PC-3 (cell line): ENCODE measurements around the gene TEKT5. TPM values are rescaled to one million over a fixed set of nuclear protein-coding genes. Genes with fewer than 3 reads are reported as not detected.

Experiments
- ATAC-seq: fragments of 200-7000 bp; cut with Tn5 transposase; 2 replicates; pipeline ENCODE4 v1.9.1; 2020; ENCODE audit warnings: mild to moderate bottlenecking, moderate library complexity
- BruUV-seq: library from RNA; stranded (reverse); fragments of 400-500 nt; replicated peaks from 2 replicates; lab custom pipeline; 2021; lab: Mats Ljungman, UMichigan
- CTCF ChIA-PET: fragments of 300-600 bp; sonication (Branson Sonifier 250); formaldehyde crosslinking; loops from one replicate; lab custom pipeline; 2022; ENCODE audit warnings: antibody characterized with exemption; lab: Charles Lee
- POLR2A ChIA-PET: fragments of 300-600 bp; sonication (Branson Sonifier 250); formaldehyde crosslinking; loops from one replicate; lab custom pipeline; 2022; ENCODE audit warnings: antibody characterized with exemption; ENCODE audit not compliant: unreplicated experiment; lab: Charles Lee
- DNase-seq: peaks from one replicate; pipeline ENCODE4 v3.0.0-alpha.2; 2015
- H2AFZ ChIP-seq: fragments of 300-600 bp; sonication (generic); 2 replicates; pipeline ENCODE4 v1.6.0; 2016; ENCODE audit warnings: antibody characterized with exemption, low read length
- H3F3A ChIP-seq: fragments of 300-600 bp; sonication (generic); one replicate; pipeline ENCODE4 v1.6.0; 2017; ENCODE audit warnings: antibody characterized with exemption, low read length, control low read depth, mild to moderate bottlenecking; ENCODE audit not compliant: unreplicated experiment
- H3K27ac ChIP-seq: fragments of 300-600 bp; sonication (generic); 2 replicates; pipeline ENCODE4 v1.5.1; 2016; ENCODE audit warnings: mild to moderate bottlenecking, low read length
- H3K27me3 ChIP-seq: fragments of 300-600 bp; sonication (generic); 2 replicates; pipeline ENCODE4 v1.6.1; 2016; ENCODE audit warnings: low read length, mixed read lengths
- H3K36me3 ChIP-seq: fragments of 300-600 bp; sonication (generic); 2 replicates; pipeline ENCODE4 v1.6.1; 2016; ENCODE audit warnings: low read depth, mixed run types, low read length, mixed read lengths
- H3K4me1 ChIP-seq: fragments of 300-600 bp; sonication (generic); 2 replicates; pipeline ENCODE4 v1.5.1; 2016; ENCODE audit warnings: low read length; ENCODE audit not compliant: insufficient read depth
- H3K4me2 ChIP-seq: fragments of 300-600 bp; sonication (generic); 2 replicates; pipeline ENCODE4 v1.6.0; 2016; ENCODE audit warnings: low read length
- H3K4me3 ChIP-seq: fragments of 300-600 bp; sonication (generic); 2 replicates; pipeline ENCODE4 v1.5.1; 2016; ENCODE audit warnings: mild to moderate bottlenecking, low read length, mixed read lengths
- H3K79me2 ChIP-seq: fragments of 300-600 bp; sonication (generic); 2 replicates; pipeline ENCODE4 v1.6.1; 2017; ENCODE audit warnings: low read length, mixed read lengths
- H3K9ac ChIP-seq: fragments of 300-600 bp; sonication (generic); 2 replicates; pipeline ENCODE4 v1.6.0; 2016; ENCODE audit warnings: mild to moderate bottlenecking, low read length
- H3K9me2 ChIP-seq: fragments of 300-600 bp; sonication (generic); replicated peaks from 2 replicates; pipeline ENCODE4 v1.6.1; 2016; ENCODE audit warnings: mixed run types, low read length, mixed read lengths
- H3K9me3 ChIP-seq: fragments of 300-600 bp; sonication (generic); 2 replicates; pipeline ENCODE4 v1.6.1; 2016; ENCODE audit warnings: low read length, mixed read lengths
- H4K20me1 ChIP-seq: fragments of 300-600 bp; sonication (generic); 2 replicates; pipeline ENCODE4 v1.6.1; 2016; ENCODE audit warnings: low read length, mixed read lengths
- CTCF ChIP-seq: fragments of 300-600 bp; sonication (generic); conservative IDR thresholded peaks from 2 replicates; pipeline ENCODE4 v1.5.1; 2017; ENCODE audit warnings: antibody characterized with exemption, low read depth, mild to moderate bottlenecking, low read length
- EZH2 ChIP-seq: fragments of 300-600 bp; sonication (generic); IDR thresholded peaks from one replicate; pipeline ENCODE4 v1.6.1; 2017; ENCODE audit warnings: antibody characterized with exemption, mild to moderate bottlenecking, low read length; ENCODE audit not compliant: unreplicated experiment
- EZH2phosphoT487 ChIP-seq: fragments of 300-600 bp; sonication (generic); IDR thresholded peaks from 2 replicates; pipeline ENCODE4 v1.6.1; 2018; ENCODE audit warnings: mild to moderate bottlenecking, antibody characterized with exemption, low read length, borderline replicate concordance
- intact Hi-C: fragments of 100-400 bp; cut with micrococcal nuclease; formaldehyde crosslinking; loops from 2 replicates; pipeline ENCODE4 v1.9.0; 2023
- total RNA-seq: library from RNA; depleted of rRNA; stranded (reverse); fragments of >200 nt; gene quantifications from 2 replicates; pipeline ENCODE4 v1.2.3, GENCODE V29; 2014

Gene TEKT5
- total RNA-seq, 1 experiment from 2014 or later = not detected

- Histone ChIP-seq H3K4me3 (no peak overlapping the region), H3K36me3 (no peaks in the 10 kb centered on the region), H3K4me1 (no peaks in the 10 kb centered on the region), H2AFZ (no peak overlapping the region), H3K79me2 (no peaks in the 10 kb centered on the region), H3K9me3 (no peaks in the 10 kb centered on the region), H3K27ac (no peak overlapping the region), H4K20me1 (no peaks in the 10 kb centered on the region), H3K27me3 (peaks cover 10% of the 10 kb centered on the region; the same call in 1 of the 2 replicates), H3K9me2 (no peaks in the 10 kb centered on the region), H3K9ac (no peak overlapping the region), H3K4me2 (no peak overlapping the region), H3F3A (no peaks in the 10 kb centered on the region)
- DNase-seq (no peak), ATAC-seq (no peak)
- TF ChIP-seq CTCF (no peak), EZH2phosphoT487 (no peak)
- BruUV-seq = no TSS peak
- intact Hi-C loops = no loop called here
- CTCF ChIA-PET = no interaction called here
- POLR2A ChIA-PET = no interaction called here
Observed at GRCh38 chr16:10675216-10675615, 19.5 kb downstream of the TEKT5 start.

- ATAC-seq (no peak), DNase-seq (no peak)
- no peak overlapping the region for H3K4me3 ChIP-seq
- H3K27ac ChIP-seq = no peak overlapping the region
- H3K9me2 ChIP-seq = no peaks in the 10 kb centered on the region
- no peaks in the 10 kb centered on the region for H4K20me1 ChIP-seq
- no peaks in the 10 kb centered on the region for H3K9me3 ChIP-seq
- intact Hi-C loops = no loop called here
- no TSS peak for BruUV-seq
- H3F3A ChIP-seq = no peaks in the 10 kb centered on the region
- H3K27me3 ChIP-seq = no peaks in the 10 kb centered on the region
- no peaks in the 10 kb centered on the region for H3K4me1 ChIP-seq
- CTCF ChIA-PET = no interaction called here
- H3K9ac ChIP-seq = no peak overlapping the region
- H3K79me2 ChIP-seq = no peaks in the 10 kb centered on the region
- no peak overlapping the region for H2AFZ ChIP-seq
- no peak for TF ChIP-seq CTCF
- no peak for TF ChIP-seq EZH2
- no peak for TF ChIP-seq EZH2phosphoT487
- H3K36me3 ChIP-seq = no peaks in the 10 kb centered on the region
- H3K4me2 ChIP-seq = no peak overlapping the region
- POLR2A ChIA-PET = no interaction called here
Observed at GRCh38 chr16:10671729-10672128, 23.0 kb downstream of the TEKT5 start.

- Histone ChIP-seq H3K36me3 (no peaks in the 10 kb centered on the region), H3K4me2 (no peak overlapping the region), H3K4me3 (no peak overlapping the region), H3F3A (no peaks in the 10 kb centered on the region), H3K9me2 (no peaks in the 10 kb centered on the region), H3K9me3 (no peaks in the 10 kb centered on the region), H3K27me3 (no peaks in the 10 kb centered on the region), H4K20me1 (no peaks in the 10 kb centered on the region), H2AFZ (no peak overlapping the region), H3K79me2 (no peaks in the 10 kb centered on the region), H3K27ac (no peak overlapping the region), H3K4me1 (no peaks in the 10 kb centered on the region), H3K9ac (no peak overlapping the region)
- ChIA-PET CTCF (interaction anchor here (1.0 kb wide), 1 partner anchor 68 kb away, joined by 9 read pairs; no protein-coding TSS in a partner anchor), POLR2A (no interaction called here)
- ATAC-seq (no peak), DNase-seq (no peak)
- no TSS peak for BruUV-seq
- intact Hi-C loops = loop anchor here (5.0 kb wide), 2 partner anchors 92 to 157 kb away; no protein-coding TSS in a partner anchor
- TF ChIP-seq EZH2phosphoT487 = no peak
- no peak for TF ChIP-seq EZH2
- TF ChIP-seq CTCF = no peak
Observed at GRCh38 chr16:10669791-10670190, 24.9 kb downstream of the TEKT5 start.
